WTC11 (cell line): Measurements from ENCODE around the gene MYBPH. TPM values are rescaled to one million over a fixed set of nuclear protein-coding genes. Genes with fewer than 3 reads are reported as not detected.

Source experiments
- ATAC-seq: fragments of 200-7000 bp; cut with Tn5 transposase; 2 replicates; pipeline ENCODE4 v1.10.0; 2021; ENCODE audit warnings: mild to moderate bottlenecking, moderate library complexity
- CTCF ChIA-PET: fragments of 300-600 bp; sonication (Branson Sonifier 250); formaldehyde crosslinking; loops from one replicate; lab custom pipeline; 2021; ENCODE audit warnings: antibody characterized with exemption; lab: Charles Lee
- POLR2A ChIA-PET: fragments of 350-600 bp; sonication (Branson Sonifier 250); formaldehyde crosslinking; loops from one replicate; lab custom pipeline; 2021; ENCODE audit warnings: antibody characterized with exemption; lab: Charles Lee
- DNase-seq: peaks from one replicate; pipeline ENCODE4 v3.0.0; 2021; ENCODE audit warnings: low spot score
- H3K27ac Mint-ChIP-seq: 2 replicates; pipeline ENCODE4 v1.8.0; 2021; ENCODE audit warnings: mixed read lengths
- H3K27me3 Mint-ChIP-seq: 2 replicates; pipeline ENCODE4 v1.8.0; 2021; ENCODE audit warnings: low read depth, mild to moderate bottlenecking, moderate library complexity, mixed read lengths
- H3K36me3 Mint-ChIP-seq: 2 replicates; pipeline ENCODE4 v1.8.0; 2021; ENCODE audit warnings: mixed read lengths
- H3K4me1 Mint-ChIP-seq: 2 replicates; pipeline ENCODE4 v1.8.0; 2022; ENCODE audit warnings: mixed read lengths
- H3K4me3 Mint-ChIP-seq: 2 replicates; pipeline ENCODE4 v1.8.0; 2021; ENCODE audit warnings: mild to moderate bottlenecking, moderate library complexity, mixed read lengths
- H3K9me3 Mint-ChIP-seq: 2 replicates; pipeline ENCODE4 v1.8.0; 2021; ENCODE audit warnings: mixed read lengths
- AFF4 ChIP-seq: sonication (generic); formaldehyde crosslinking; IDR thresholded peaks from 2 replicates; pipeline ENCODE4 v1.8.1; 2023; ENCODE audit warnings: mild to moderate bottlenecking, missing genetic modification reagents, borderline replicate concordance
- ETV6 ChIP-seq: sonication (generic); formaldehyde crosslinking; IDR thresholded peaks from 2 replicates; pipeline ENCODE4 v1.8.1; 2022; ENCODE audit warnings: mild to moderate bottlenecking, missing genetic modification reagents
- FOXK1 ChIP-seq: sonication (generic); formaldehyde crosslinking; IDR thresholded peaks from 2 replicates; pipeline ENCODE4 v1.8.0; 2022; ENCODE audit warnings: mild to moderate bottlenecking, moderate library complexity, missing genetic modification reagents
- FOXP4 ChIP-seq: sonication (generic); formaldehyde crosslinking; IDR thresholded peaks from 2 replicates; pipeline ENCODE4 v1.8.0; 2022; ENCODE audit warnings: mild to moderate bottlenecking, missing genetic modification reagents
- GABPB1 ChIP-seq: sonication (generic); formaldehyde crosslinking; IDR thresholded peaks from 2 replicates; pipeline ENCODE4 v1.8.1; 2023; ENCODE audit warnings: mild to moderate bottlenecking, missing genetic modification reagents
- JUN ChIP-seq: sonication (generic); formaldehyde crosslinking; IDR thresholded peaks from 2 replicates; pipeline ENCODE4 v1.8.0; 2023; ENCODE audit warnings: mild to moderate bottlenecking, missing genetic modification reagents
- KAT7 ChIP-seq: sonication (generic); formaldehyde crosslinking; IDR thresholded peaks from 2 replicates; pipeline ENCODE4 v1.8.1; 2023; ENCODE audit warnings: missing genetic modification reagents, mild to moderate bottlenecking, borderline replicate concordance
- NR2C2 ChIP-seq: sonication (generic); formaldehyde crosslinking; IDR thresholded peaks from 2 replicates; pipeline ENCODE4 v1.8.0; 2022; ENCODE audit warnings: mild to moderate bottlenecking, missing genetic modification reagents
- NR3C1 ChIP-seq: sonication (generic); formaldehyde crosslinking; conservative IDR thresholded peaks from 2 replicates; pipeline ENCODE4 v1.8.1; 2023; ENCODE audit warnings: low read depth, mild to moderate bottlenecking, missing genetic modification reagents
- OVOL2 ChIP-seq: fragments of 250-450 bp; sonication (Bioruptor Pico); IDR thresholded peaks from 2 replicates; pipeline ENCODE4 v1.9.0; 2021; ENCODE audit warnings: mild to moderate bottlenecking, borderline replicate concordance
- SMAD3 ChIP-seq: sonication (generic); formaldehyde crosslinking; IDR thresholded peaks from 2 replicates; pipeline ENCODE4 v1.8.0; 2022; ENCODE audit warnings: missing genetic modification reagents, mild to moderate bottlenecking, borderline replicate concordance
- SP1 ChIP-seq: sonication (generic); formaldehyde crosslinking; conservative IDR thresholded peaks from 2 replicates; pipeline ENCODE4 v1.8.1; 2022; ENCODE audit warnings: missing genetic modification reagents
- TP53 ChIP-seq: sonication (generic); formaldehyde crosslinking; IDR thresholded peaks from 2 replicates; pipeline ENCODE4 v1.8.1; 2023; ENCODE audit warnings: mild to moderate bottlenecking, missing genetic modification reagents
- ZNF121 ChIP-seq: sonication (generic); formaldehyde crosslinking; IDR thresholded peaks from 2 replicates; pipeline ENCODE4 v1.8.0; 2023; ENCODE audit warnings: missing genetic modification reagents
- ZNF219 ChIP-seq: sonication (generic); formaldehyde crosslinking; IDR thresholded peaks from 2 replicates; pipeline ENCODE4 v1.8.0; 2023; ENCODE audit warnings: missing genetic modification reagents, mild to moderate bottlenecking, borderline replicate concordance
- ZNF263 ChIP-seq: sonication (generic); formaldehyde crosslinking; IDR thresholded peaks from 2 replicates; pipeline ENCODE4 v1.8.1; 2022; ENCODE audit warnings: low read depth, mild to moderate bottlenecking, moderate library complexity, missing genetic modification reagents
- ZNF317 ChIP-seq: sonication (generic); formaldehyde crosslinking; IDR thresholded peaks from 2 replicates; pipeline ENCODE4 v1.8.1; 2023; ENCODE audit warnings: low read depth, mild to moderate bottlenecking, moderate library complexity, missing genetic modification reagents, borderline replicate concordance
- total RNA-seq: library from RNA; stranded (reverse); gene quantifications from 3 replicates; pipeline ENCODE4 v1.2.3, GENCODE V29; 2021
- TF ChIP-seq, protein P1 (sequence below): sonication (generic); formaldehyde crosslinking; IDR thresholded peaks from 2 replicates; pipeline ENCODE4 v1.8.1; 2023; ENCODE audit warnings: mild to moderate bottlenecking, moderate library complexity, missing genetic modification reagents
- TF ChIP-seq, protein P2 (sequence below): fragments of 250-450 bp; sonication (Bioruptor Pico); IDR thresholded peaks from 2 replicates; pipeline ENCODE4 v2.1.2; 2022; ENCODE audit warnings: mild to moderate bottlenecking, moderate library complexity
- TF ChIP-seq, protein P3 (sequence below): sonication (generic); formaldehyde crosslinking; IDR thresholded peaks from 2 replicates; pipeline ENCODE4 v1.8.1; 2023; ENCODE audit warnings: mild to moderate bottlenecking, missing genetic modification reagents
- TF ChIP-seq, protein P4 (sequence below): sonication (generic); formaldehyde crosslinking; IDR thresholded peaks from 2 replicates; pipeline ENCODE4 v1.8.0; 2022; ENCODE audit warnings: mild to moderate bottlenecking, missing genetic modification reagents

The MYBPH gene
- total RNA-seq, 1 experiment from 2014 or later = not detected

- ChIA-PET CTCF (interaction anchor here (0.9 to 7.1 kb wide), 8 partner anchors 29 to 137 kb away, joined by 3 to 75 read pairs (median 8); partner anchors contain the start of gene ADORA1), POLR2A (no interaction called here)
- H3K4me3 Mint-ChIP-seq = no peak overlapping the region
- no peaks in the 10 kb centered on the region for H3K36me3 Mint-ChIP-seq
- DNase-seq = no peak
- ATAC-seq = no peak
- peaks cover 22% of the 10 kb centered on the region for H3K4me1 Mint-ChIP-seq
- TF ChIP-seq AFF4 (no peak), ZNF219 (CRISPR knock-in tag) (no peak), JUN (CRISPR knock-in tag) (no peak), FOXP4 (CRISPR knock-in tag) (no peak), FOXK1 (no peak), OVOL2 (CRISPR knock-in tag) (no peak), ZNF121 (no peak), SMAD3 (CRISPR knock-in tag) (no peak), NR3C1 (CRISPR knock-in tag) (no peak), ZNF263 (CRISPR knock-in tag) (no peak)
- TF ChIP-seq, protein P1, sequence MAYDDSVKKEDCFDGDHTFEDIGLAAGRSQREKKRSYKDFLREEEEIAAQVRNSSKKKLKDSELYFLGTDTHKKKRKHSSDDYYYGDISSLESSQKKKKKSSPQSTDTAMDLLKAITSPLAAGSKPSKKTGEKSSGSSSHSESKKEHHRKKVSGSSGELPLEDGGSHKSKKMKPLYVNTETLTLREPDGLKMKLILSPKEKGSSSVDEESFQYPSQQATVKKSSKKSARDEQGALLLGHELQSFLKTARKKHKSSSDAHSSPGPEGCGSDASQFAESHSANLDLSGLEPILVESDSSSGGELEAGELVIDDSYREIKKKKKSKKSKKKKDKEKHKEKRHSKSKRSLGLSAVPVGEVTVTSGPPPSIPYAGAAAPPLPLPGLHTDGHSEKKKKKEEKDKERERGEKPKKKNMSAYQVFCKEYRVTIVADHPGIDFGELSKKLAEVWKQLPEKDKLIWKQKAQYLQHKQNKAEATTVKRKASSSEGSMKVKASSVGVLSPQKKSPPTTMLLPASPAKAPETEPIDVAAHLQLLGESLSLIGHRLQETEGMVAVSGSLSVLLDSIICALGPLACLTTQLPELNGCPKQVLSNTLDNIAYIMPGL (CRISPR knock-in tag) = no peak
- TF ChIP-seq, protein P2, sequence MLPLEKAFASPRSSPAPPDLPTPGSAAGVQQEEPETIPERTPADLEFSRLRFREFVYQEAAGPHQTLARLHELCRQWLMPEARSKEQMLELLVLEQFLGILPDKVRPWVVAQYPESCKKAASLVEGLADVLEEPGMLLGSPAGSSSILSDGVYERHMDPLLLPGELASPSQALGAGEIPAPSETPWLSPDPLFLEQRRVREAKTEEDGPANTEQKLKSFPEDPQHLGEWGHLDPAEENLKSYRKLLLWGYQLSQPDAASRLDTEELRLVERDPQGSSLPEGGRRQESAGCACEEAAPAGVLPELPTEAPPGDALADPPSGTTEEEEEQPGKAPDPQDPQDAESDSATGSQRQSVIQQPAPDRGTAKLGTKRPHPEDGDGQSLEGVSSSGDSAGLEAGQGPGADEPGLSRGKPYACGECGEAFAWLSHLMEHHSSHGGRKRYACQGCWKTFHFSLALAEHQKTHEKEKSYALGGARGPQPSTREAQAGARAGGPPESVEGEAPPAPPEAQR = no peak
- TF ChIP-seq, protein P3, sequence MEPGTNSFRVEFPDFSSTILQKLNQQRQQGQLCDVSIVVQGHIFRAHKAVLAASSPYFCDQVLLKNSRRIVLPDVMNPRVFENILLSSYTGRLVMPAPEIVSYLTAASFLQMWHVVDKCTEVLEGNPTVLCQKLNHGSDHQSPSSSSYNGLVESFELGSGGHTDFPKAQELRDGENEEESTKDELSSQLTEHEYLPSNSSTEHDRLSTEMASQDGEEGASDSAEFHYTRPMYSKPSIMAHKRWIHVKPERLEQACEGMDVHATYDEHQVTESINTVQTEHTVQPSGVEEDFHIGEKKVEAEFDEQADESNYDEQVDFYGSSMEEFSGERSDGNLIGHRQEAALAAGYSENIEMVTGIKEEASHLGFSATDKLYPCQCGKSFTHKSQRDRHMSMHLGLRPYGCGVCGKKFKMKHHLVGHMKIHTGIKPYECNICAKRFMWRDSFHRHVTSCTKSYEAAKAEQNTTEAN (CRISPR knock-in tag) = no peak
- H3K27ac Mint-ChIP-seq = no peak overlapping the region
- no peaks in the 10 kb centered on the region for H3K9me3 Mint-ChIP-seq
- no peaks in the 10 kb centered on the region for H3K27me3 Mint-ChIP-seq
Observed at GRCh38 chr1:203176273-203177035, 828 bp upstream of the MYBPH start.

GRCh38 chr1:203175827-203176241 lies 208 bp upstream of the MYBPH start:
- ATAC-seq (no peak), DNase-seq (no peak)
- H3K4me1 Mint-ChIP-seq = peaks cover 22% of the 10 kb centered on the region
- H3K9me3 Mint-ChIP-seq = no peaks in the 10 kb centered on the region
- POLR2A ChIA-PET = no interaction called here
- no peaks in the 10 kb centered on the region for H3K27me3 Mint-ChIP-seq
- H3K27ac Mint-ChIP-seq = no peak overlapping the region
- no peaks in the 10 kb centered on the region for H3K36me3 Mint-ChIP-seq
- no peak overlapping the region for H3K4me3 Mint-ChIP-seq
- CTCF ChIA-PET = interaction anchor here (0.6 to 7.1 kb wide), 9 partner anchors 27 to 136 kb away, joined by 3 to 75 read pairs (median 8); partner anchors contain the start of gene ADORA1
- TF ChIP-seq FOXP4 (CRISPR knock-in tag) (no peak), KAT7 (CRISPR knock-in tag) (no peak), ETV6 (no peak), SP1 (CRISPR knock-in tag) (no peak), TP53 (no peak), ZNF317 (CRISPR knock-in tag) (no peak), GABPB1 (CRISPR knock-in tag) (no peak), NR2C2 (CRISPR knock-in tag) (no peak)
- TF ChIP-seq, protein P4, sequence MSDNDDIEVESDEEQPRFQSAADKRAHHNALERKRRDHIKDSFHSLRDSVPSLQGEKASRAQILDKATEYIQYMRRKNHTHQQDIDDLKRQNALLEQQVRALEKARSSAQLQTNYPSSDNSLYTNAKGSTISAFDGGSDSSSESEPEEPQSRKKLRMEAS (CRISPR knock-in tag) = no peak
